NCI-H1105 (cell line): ENCODE results near the gene UTF1.

Source experiments
- DNase-seq: peaks from one replicate; lab custom pipeline; 2025; lab: John Stamatoyannopoulos, UW

UTF1 gene

DNA sequence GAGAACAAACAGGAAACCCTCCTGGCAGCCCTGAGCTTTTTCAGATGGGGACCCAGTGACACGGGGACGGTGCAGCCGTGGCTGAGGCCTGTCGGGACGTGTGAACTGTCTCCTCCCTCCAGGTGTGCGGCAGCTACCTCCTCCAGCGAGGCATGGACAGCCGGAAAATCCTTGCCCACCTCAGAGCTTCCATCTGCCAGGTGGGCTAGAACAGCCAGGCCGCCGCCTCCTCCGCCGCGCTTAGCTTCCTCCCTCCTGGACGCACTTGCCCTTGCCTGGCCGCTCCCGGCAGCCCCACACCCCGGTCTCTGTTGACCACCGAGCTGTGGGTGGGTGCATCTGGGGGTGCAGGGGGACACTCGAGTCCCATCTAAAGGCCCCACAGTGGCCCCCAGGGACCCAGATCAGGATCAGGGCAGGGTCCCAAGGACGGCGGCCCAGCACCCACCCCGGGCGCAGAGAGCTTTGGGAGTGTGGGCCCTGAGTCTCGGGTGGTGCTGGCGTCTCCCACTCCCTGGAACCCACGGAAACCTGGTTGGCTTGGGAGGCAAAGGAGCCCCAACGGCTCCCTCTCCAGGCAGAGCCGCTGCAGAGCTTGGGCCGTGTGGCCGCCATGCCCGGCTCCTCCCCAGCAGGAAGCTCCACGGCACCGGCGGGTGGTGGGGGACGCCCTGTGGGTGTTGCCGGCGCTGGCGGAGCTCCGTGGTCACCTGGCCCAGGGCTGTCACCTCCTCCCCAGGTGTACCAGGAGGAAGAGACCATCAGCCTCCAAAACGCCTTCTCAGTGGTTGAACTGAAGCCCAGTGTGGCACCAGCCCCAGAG is 32.9 kb upstream of the UTF1 start:
- no peak for DNase-seq

DNA sequence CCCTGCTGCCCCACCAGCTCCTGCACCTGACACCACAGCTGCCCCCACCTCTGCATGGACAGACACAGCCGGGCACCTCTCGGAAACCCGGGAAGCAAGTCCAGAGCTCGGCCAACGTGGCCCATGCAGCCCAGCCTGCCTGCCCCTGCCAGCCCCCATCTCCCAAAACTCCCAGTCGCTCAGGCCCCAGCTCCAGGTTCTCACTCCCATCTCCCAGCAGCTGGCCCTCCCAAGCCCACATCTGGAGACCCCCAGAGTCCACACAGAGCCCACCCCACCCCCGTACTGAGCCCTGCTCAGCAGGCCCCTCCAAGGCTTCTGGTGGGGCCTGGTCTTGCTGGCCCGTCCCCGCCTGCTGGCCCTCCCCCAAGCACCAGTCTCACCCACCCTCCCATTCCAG is 32.2 kb upstream of the UTF1 start:
- DNase-seq: no peak

DNA sequence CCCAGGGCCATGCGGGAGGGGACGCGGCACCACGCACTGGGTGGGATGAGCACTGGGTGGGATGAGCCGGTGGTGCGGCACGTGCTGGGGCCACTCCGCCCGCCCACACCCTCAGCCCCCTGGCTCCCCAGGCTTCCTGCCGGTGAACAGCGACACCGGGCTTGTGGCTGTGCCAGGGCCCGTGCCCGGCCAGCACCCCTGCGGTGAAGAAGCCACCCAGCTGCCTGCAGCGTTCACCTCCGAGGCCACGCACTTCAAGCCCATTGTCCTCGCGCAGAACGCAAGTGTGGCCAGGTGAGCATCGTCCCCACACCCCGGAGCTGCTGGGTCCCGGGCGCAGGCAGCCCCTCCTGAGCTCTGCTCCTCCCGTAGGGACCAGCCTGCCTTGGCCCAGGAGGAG is 31.8 kb upstream of the UTF1 start:
- DNase-seq: no peak

DNA sequence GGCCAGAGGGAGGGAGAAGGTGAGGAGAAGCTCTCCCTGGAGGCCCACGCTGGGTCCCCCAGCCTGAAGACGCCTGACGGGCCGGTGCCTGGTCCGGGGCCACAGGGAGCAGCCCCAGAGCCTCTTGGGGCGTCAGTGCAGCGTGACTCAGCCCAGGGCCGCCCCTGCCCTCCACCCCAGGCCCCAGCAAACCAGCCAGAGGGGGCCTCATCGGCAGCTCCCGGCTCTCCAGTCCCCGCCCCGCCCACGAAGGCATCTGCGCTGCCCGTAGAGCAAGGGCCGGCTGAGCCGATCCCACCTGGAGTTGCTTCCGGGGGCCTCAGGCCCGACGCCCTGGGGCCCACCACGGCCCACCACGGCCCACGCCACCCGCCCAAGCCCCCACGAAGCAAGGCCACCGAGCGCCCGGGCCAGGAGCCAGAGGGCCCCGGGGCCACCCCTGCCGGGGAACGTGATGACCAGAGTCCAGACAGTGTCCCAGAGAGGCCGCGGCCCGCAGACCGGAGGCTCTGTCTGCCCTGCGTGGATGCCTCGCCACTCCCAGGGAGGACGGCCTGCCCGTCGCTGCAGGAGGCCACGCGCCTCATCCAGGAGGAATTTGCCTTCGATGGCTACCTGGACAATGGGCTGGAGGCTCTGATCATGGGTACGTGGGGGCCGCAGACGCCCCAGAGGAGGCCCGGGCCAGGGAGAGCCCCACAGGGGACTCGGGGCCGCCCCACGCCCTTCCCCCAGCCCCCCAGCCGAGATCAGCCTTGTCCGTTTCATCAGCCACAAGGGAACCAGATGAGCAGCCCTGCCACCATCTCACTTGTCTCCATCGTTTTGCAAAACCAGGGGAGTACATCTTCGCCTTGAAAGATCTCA is 31.2 kb upstream of the UTF1 start:
- DNase-seq: no peak

DNA sequence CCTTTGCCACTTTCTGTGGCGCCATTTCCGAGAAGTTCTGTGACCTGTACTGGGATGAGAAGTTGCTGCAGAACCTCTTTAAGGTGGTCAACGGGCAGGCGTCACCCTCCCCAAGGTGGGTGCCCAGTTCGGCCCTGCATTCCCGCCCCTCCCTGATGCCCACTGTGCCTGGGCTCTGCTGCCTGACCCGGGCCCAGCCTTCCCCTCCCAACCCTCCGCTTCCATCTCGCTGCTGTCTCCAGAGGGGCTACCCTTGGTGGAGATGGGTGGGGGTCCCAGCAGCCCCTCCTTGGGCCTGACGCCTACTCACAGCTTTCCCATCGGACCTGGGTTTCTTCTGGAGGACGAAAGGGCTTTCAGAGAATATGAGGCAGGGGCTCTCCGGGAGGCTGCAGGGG is 30.5 kb upstream of the UTF1 start:
- no peak for DNase-seq

DNA sequence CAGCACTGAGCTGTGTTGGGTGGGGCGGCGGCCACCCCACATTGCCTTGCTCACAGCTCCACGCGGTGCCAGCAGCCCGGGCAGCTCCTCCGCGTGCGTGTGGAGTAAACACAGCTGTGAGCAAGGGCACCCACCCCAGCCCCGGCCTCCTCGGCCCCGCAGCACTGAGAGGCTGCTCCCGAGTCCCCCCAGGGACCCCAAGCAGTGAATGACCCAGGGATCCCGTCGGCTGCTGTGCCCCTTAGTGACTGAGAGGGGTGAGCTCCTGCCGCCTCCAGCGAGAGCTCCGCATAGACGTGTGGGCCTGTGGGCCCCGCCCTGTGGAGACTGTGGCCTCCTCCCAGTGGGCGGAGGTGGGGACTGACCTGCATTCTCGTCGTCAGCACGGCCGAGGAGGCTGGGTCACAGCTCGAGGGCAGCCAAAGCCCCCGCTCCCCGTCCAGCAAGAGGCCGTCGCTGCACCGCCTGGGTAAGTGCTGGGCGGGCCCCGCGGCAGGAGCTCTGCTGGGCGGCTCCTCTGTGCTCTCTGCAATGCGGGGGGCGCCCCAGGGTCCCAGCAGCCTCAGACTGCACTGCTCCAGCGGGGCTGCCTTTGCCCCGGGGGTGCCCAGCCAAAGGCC is 29.9 kb upstream of the UTF1 start:
- no peak for DNase-seq

DNA sequence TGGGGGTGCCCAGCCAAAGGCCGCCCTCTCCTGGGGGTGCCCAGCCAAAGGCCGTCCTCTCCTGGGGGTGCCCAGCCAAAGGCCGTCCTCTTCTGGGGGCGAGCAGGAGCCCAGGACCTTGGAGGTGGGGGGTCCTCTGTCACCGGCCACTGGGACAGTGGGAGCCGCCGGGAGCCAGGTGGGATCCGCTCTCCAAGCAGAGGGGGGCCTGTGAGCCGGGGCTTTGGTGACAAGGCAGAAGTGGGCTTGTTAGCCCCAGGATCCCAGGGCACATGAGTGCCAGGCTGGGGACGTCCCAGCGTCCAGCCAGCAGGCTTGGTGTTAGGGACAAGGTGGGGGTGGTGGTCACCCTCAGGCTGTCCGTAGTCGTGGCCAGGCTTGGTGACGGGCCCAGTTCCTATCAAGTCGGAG is 29.4 kb upstream of the UTF1 start:
- no peak for DNase-seq

DNA sequence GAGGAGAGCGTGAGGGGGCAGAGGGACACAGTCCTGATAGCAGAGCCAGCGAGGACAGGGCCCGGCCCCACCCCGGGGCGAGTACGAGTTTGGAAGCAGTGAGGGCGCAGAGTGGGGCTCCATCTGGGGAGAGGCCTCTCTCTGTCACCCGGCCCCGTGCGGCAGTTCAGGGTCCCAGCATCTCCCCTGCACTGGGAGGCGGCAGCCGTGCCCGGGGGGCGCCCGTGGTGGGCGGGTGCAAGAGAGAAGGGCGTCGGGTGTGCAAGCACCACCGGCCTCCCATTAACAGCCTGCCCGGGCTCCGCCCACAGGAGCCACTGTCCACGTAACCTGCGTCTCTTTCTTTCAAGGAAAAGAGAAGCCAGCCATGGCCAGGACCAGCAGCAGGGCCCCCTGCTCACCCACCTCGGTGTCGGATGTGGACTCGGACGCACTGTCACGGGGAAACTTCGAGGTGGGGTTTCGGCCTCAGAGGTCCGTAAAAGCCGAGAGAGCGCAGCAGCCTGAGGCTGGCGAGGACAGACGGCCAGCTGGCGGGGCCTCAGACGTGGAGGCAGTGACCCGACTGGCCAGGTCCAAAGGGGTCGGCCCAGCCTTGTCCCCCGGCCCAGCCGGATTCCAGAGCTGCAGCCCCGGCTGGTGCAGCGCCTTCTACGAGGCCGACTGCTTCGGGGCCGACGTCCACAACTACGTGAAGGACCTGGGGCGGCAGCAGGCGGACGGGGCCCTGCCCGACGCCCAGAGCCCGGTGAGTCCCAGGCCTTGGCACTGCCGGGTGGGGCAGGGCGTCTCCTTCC is 28.7 kb upstream of the UTF1 start:
- DNase-seq: no peak

DNA sequence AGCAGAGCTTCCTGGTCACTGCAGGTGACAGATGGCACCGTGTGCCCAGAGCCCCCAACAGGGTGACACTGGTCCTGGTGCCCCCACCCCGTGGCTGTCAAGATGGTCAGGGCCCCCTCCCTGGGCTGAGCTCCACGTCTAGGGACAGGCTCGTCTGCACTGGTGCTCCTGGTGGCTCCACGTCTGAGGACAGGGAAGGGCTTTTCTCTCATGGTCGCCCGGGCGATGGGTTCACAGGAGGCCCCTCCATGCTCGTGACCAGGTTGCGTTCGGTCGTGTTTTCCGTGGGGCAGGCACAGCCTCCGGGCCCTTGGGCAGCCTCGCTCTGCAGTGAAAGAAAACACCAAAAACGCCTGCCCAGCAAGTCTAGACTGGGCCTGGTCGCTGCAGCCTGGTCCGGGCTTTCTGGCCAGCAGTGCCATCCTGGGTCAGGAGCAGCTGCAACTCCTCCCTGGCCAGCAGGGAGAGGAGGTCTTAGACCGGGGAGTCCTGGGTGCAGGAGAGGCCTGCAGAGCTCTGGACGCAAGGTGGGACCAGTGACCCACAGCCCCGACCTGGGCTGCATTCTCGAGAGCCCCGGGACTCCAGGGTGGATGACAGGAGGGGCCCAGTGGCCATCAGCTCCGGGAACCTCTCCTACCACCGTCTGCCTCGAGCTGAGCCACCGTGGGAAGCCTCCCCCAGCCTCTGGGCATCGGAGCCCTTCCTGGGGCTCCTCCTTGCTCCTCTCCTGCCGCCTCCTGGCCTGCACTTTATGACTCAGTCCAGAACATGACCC is 27.9 kb upstream of the UTF1 start:
- DNase-seq: no peak

DNA sequence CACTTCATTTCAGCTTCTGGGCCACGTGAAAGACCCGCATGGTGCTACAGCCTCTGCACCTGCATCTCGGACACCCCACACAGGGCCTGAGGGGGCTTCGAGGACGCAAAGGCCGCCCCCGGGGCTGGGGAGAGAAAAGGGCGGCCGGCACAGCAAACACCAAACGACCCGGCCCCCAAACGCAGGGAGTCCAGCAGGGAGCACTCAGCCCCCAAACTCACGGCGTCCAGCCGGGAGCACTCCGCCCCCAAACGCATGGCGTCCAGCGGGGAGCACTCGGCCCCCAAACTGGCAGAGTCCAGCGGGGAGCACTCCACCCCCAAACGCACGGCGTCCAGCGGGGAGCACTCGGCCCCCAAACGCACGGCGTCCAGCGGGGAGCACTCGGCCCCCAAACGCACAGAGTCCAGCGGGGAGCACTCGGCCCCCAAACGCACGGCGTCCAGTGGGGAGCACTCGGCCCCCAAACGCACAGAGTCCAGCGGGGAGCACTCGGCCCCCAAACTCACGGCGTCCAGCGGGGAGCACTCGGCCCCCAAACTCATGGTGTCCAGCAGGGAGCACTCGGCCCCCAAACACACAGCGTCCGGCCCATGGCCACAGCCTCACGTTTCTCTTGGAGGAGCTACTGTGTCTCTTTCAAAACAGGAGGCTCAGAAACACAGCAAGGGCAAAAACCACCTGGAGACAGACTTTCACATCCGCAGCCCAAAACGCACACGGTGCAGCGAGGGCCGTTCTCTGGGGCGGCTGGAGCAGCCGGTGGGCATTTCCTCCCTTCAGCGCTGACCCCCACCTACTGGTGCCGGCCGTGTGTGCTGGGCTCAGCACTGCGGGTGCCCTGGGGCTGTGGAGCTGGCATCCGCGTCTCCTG is 27.0 kb upstream of the UTF1 start:
- no peak for DNase-seq

DNA sequence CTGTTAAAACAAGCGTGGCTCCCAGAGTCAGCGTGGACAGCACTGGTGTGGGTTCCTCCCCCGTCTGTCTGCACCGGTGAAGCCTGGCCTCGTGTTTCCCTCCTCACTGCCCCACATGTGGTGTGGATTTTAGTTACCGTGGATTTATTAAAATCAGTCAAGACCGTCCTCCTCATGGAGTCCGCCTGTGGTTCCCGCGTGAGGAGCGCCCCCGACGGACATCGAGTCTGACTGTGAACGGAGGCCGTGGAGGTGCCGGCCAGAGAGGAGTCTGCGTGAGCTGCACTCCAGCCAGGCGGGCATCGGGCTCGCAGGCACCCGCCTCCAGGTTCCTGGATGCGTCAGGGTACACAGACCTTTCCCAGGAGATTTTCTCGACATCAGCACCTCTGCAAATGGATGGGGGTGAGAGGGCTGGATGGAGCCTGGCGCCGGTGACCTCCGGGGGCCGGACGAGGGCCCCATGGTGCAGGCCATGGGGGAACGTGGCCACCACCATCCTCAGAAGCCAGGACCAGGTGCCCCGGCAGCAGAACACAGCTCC is 26.3 kb upstream of the UTF1 start:
- DNase-seq: no peak

DNA sequence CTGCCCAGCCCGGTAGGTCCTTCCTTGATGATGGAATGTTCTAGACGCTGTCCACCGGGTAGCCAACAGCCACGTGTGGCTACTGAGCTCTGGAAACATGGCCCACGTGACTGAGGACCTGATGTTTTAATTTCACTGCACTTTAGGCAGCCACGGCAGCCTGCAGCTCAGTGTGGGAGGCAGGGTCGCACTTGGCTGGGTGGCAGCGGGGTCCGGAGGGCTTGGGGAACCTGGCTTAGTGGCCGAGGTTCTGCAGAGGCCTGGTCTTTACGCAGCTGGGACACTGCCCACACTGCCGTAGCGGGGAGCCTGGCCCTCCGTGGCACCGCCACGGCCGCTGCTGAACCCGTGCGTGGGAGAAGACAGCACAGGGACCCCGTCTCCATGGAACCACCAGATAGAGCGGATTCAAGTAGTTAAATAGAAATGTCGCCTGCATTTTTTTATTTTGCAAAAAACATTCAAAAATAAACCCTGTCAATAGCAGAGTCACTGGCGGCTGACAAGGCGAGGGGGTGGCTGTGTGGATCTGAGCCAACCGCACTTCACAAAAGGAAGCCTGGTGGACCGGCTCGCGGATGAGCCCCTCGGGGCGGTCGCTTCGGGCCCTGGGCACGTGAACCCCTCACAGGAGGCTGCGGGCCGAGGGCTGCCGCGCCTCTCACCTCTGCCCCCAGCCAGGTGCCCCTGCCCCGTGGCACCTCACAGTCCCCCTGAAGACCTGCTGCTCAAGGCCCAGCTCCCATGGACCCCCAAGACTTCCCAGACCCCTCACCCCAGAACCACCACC is 25.6 kb upstream of the UTF1 start:
- DNase-seq: no peak

DNA sequence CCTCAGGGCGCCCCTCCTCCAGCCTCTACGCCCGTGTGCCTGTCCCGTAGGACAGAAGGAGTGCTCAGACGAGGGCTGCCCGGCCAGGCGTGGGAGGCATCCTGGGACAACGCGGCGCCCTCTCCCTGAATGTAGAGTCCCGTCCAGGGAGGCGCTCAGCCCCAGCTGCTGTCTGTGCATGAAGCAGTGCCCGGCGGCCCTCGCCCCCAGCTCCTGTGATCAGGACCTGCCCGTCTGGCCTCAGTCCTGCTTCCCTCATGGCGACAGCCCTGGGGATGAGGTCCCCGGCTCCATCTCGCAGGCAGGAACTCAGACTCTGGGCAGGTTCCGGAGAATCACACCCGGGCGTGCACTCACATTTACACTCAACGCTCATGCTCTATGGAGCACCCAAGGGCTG is 24.9 kb upstream of the UTF1 start:
- DNase-seq: no peak

DNA sequence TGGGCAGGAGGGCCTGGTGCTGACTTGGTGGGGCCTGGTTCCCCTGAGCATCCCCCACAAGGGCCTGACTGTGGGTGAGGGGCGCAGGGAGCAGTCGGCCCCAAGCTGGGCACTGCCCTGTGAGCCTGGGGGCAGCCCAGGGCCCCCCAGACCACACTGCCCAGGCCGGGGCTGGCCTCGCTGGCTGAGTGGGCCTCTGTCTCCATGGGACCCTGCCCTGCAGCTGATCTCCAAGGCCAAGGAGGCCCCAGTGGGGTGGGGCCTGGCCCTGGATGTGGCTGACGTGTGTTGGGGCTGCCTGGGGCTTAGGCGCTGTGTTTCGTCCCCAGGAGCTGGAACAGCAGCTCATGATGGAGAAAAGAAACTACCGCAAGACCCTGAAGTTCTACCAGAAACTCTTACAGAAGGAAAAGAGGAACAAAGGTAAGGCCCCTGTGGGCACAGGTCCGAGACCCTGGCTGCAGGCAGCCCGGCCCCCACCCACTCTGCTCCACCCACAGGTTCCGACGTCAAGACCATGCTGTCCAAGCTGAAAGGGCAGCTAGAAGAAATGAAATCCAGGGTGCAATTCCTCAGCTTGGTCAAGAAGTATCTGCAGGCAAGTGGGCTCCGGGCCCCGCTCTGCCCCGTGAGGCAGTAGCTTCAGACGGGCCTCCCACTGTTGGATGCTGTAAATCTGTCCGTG is 23.5 kb upstream of the UTF1 start:
- no peak for DNase-seq

DNA sequence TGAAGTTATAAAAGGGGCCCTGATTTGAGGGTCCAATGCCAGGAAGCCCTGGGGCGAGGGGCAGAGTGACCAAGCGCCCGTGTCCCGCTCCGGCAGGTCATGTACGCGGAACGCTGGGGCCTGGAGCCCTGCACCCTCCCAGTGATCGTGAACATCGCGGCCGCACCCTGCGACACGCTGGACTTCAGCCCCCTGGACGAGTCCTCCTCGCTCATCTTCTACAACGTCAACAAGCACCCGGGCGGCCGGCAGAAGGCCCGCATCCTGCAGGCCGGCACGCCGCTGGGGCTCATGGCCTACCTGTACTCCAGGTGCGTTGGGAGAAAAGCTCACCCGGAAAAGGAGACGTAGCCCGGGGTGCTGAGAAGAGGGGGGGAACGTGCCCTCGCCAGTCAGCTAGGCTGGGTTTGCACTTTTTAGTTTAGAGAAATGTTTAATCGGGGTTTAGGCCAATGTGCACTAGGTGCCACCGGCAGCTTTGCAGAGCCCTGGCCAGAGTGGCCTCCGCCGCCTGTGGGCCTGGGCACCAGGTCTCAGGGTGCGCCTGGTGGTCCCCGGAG is 22.9 kb upstream of the UTF1 start:
- no peak for DNase-seq

DNA sequence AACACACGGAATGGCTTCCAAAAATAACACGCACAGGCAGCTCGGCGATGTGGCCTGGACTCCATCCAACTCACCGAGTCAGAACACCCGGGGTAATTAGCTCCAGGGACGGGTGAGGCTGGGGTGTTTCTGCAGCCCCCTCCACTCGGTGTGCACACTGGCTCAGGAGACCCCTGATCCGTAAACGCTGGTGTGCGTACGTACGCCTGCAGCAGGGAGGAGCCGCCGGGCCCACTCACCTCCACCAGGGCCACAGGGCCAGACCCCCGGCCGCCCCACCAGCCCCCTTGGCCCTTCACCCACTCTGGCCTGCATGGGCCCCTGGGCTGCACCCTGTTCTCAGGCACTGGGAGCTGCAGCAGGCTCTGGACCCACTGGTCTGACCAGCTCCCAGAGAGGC is 22.4 kb upstream of the UTF1 start:
- DNase-seq: no peak

DNA sequence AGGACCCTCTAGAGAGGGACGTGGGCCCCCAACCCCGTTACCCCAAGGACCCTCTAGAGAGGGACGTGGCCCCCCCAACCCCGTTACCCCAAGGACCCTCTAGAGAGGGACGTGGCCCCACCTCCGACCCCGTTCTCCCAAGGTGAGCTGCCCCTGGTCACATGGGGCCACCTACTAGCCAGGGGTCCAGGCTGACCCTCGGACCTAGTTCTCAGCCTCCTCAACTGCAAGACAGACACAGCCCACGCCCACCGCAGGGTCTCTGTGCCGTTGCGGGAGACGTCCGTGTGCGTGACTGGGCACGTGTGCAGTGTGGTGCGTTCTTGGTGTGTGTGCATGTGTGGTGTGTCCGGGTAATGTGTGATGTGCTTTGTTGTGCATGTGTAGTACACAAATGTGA is 21.6 kb upstream of the UTF1 start:
- no peak for DNase-seq

DNA sequence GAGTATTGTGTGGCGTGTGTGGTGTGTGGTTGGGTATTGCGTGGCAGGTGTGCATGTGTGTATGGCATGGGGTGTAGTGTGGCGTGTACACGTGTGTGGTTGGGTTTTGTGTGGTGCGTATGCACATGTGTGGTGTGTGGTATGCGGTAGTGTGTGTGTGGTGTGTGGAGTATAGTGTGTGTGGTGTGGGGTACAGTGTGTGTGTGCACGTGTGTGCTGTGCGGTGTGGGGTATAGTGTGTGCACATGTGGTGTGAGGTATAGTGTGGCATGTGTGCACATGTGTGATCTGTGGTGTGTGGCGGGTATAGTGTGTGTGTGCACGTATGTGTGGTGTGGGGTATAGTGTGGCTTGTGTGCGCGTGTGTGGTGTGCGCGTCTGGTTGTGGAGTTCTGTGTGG is 20.9 kb upstream of the UTF1 start:
- no peak for DNase-seq
